ENCODE data around the gene CLNK. TPM values are rescaled to one million over a fixed set of nuclear protein-coding genes. Genes with fewer than 3 reads are reported as not detected.

The CLNK gene
- total RNA-seq, 4 donors from 2014 or later, result not detected

GRCh38 chr4:10688022-10688421, 3.5 kb upstream of the CLNK start:
- DNase-seq, result no peak
- H3K36me3 ChIP-seq, result no peaks in the 10 kb centered on the region
- no peak overlapping the region for H3K4me3 ChIP-seq (replicated peaks in 1 of 3)
- intact Hi-C loops (cut with DNase I), result no loop called here
- no peaks in the 10 kb centered on the region for H3K4me1 ChIP-seq
- 95 to 96% methylated on average over 3 of the region's 3 CpGs for WGBS, 2 donors
- H3K27ac ChIP-seq, result no peak overlapping the region
- no peak for TF ChIP-seq POLR2A (IDR thresholded peaks at IDR 0.05)
- no peak for TF ChIP-seq CTCF (IDR thresholded peaks at IDR 0.05)
- H3K27me3 ChIP-seq, result no peaks in the 10 kb centered on the region
- H3K9me3 ChIP-seq, result no peaks in the 10 kb centered on the region

GRCh38 chr4:10687526-10687925, 3.0 kb upstream of the CLNK start:
- TF ChIP-seq CTCF (IDR thresholded peaks at IDR 0.05) (no peak), POLR2A (IDR thresholded peaks at IDR 0.05) (no peak)
- H3K27me3 ChIP-seq, result no peaks in the 10 kb centered on the region
- no peak overlapping the region for H3K27ac ChIP-seq
- H3K9me3 ChIP-seq, result no peaks in the 10 kb centered on the region
- intact Hi-C loops (cut with DNase I), result no loop called here
- DNase-seq, result no peak
- no peaks in the 10 kb centered on the region for H3K36me3 ChIP-seq
- H3K4me1 ChIP-seq, result no peaks in the 10 kb centered on the region
- 90 to 91% methylated on average over 5 of the region's 5 CpGs for WGBS, 2 donors
- H3K4me3 ChIP-seq (replicated peaks in 1 of 3), result no peak overlapping the region

GRCh38 chr4:10682397-10682796, 2.2 kb downstream of the CLNK start:
- TF ChIP-seq POLR2A (IDR thresholded peaks at IDR 0.05), result no peak
- no peak for TF ChIP-seq CTCF (IDR thresholded peaks at IDR 0.05)
- intact Hi-C loops (cut with DNase I), result no loop called here
- WGBS, 2 donors, result 89 to 90% methylated on average over 3 of the region's 3 CpGs
- Histone ChIP-seq H3K9me3 (no peaks in the 10 kb centered on the region), H3K4me3 (replicated peaks in 1 of 3) (no peak overlapping the region), H3K36me3 (no peaks in the 10 kb centered on the region), H3K27ac (no peak overlapping the region), H3K27me3 (no peaks in the 10 kb centered on the region), H3K4me1 (no peaks in the 10 kb centered on the region)
- no peak for DNase-seq

DNA sequence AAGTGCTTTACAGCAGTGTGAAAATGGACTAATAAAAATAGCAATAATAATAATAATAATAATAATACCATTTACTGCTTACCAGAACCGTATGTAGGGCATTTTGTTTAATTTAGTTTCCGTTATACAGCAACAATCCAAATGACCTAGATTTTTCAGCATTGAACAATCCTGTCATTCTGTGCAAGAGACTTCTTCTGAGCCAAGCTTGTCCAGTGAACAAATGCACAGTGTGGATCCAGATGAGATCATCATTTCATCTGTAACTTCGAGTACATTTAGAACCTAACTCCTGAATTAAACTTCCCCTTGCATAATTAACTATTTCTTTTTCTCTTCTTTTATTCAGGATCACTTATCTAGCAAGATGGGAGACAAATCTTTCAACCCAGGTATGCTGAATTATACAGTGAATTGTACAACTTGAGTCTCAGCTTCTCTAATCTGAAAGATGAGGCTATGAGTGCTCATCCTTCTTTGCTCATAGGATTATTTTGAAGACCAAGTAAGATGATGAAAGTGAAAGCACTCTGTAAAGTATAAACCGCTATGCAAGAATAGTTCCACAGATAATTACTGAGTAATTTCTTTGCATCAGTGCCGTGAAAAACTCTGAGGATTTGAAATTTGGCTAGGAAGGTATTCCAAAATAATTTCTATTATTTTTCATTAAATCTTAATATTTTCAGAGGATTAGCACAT, 6.6 kb downstream of the CLNK start:
- Histone ChIP-seq H3K36me3 (no peaks in the 10 kb centered on the region), H3K27ac (no peak overlapping the region), H3K4me1 (no peaks in the 10 kb centered on the region), H3K27me3 (no peaks in the 10 kb centered on the region), H3K4me3 (replicated peaks in 1 of 3) (no peak overlapping the region), H3K9me3 (no peaks in the 10 kb centered on the region)
- no peak for DNase-seq
- WGBS, 2 donors, result 85 to 86% methylated on average over 5 of the region's 5 CpGs
- intact Hi-C loops (cut with DNase I), result no loop called here
- no peak for TF ChIP-seq CTCF (IDR thresholded peaks at IDR 0.05)
- no peak for TF ChIP-seq POLR2A (IDR thresholded peaks at IDR 0.05)

DNA sequence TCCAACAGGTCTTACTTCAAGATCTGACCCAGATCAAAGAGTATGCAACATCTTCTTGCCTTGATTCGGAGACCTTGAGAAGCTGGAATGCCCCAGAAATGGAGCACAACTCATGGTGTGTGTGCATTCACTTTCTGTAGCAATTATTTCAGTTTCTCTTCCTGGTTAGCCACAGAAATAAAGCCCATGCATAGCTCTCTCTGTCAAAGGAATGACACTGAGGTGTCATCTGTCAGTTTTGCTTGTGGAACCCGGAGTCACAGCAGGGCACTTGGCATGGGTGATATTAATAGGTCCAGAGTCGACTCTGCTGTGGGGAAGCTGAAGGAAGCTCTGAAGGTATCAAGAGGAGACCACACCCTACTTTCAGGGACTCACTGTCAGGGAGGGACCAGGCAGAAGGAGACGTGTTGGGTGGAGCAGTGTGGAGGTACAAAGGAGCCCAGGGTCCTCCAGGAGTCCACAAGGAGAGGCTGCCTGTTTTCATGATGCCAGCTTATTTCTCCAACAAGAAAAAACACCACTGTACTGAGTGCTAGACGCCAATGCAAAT, 10.7 kb downstream of the CLNK start:
- DNase-seq, result no peak
- Histone ChIP-seq H3K4me1 (no peaks in the 10 kb centered on the region), H3K27me3 (no peaks in the 10 kb centered on the region), H3K36me3 (no peaks in the 10 kb centered on the region), H3K4me3 (replicated peaks in 1 of 3) (no peak overlapping the region), H3K27ac (no peak overlapping the region), H3K9me3 (no peaks in the 10 kb centered on the region)
- 82 to 84% methylated on average over 5 of the region's 5 CpGs for WGBS, 2 donors
- intact Hi-C loops (cut with DNase I), result no loop called here
- TF ChIP-seq POLR2A (IDR thresholded peaks at IDR 0.05) (no peak), CTCF (IDR thresholded peaks at IDR 0.05) (no peak)
